Measurements from ENCODE around the gene ANKRD63. TPM values are rescaled to one million over a fixed set of nuclear protein-coding genes. Genes with fewer than 3 reads are reported as not detected.

Gene ANKRD63
- total and polyA plus RNA-seq, 8 donors: 0.37 TPM; not detected in 7

DNA sequence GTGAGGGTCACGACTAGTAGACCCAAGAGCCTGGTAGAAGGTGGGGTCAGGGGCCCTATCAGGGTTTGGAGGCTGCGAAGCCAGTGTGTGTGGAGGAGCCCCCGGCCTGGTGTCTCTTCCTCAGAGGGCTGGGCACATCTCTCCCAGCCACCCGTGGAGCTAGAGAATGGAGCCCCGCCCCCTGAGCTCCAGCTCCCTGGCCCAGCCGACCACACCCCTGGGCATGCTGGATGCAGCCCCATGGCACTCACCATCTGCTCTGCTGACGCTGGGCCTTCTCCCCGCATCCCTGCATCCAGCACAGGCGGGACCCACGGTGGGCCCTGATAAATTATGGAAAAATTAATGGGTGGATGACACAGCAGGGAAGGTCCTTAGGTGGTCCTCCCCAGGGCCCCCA lies 17.5 kb downstream of the ANKRD63 start:
- H3K27ac ChIP-seq: no peak overlapping the region
- no peak overlapping the region for H3K4me3 ChIP-seq
- peaks cover 0 to 16% (median 11%) of the 10 kb centered on the region in 4 donors for H3K36me3 ChIP-seq
- 76 to 83% (median 80%) methylated on average over 7 to 10 of the region's 10 CpGs; no CpG with 5 or more reads in 1 of the 5 donors for WGBS, 5 donors
- intact Hi-C loops (cut with DNase I; ENCODE audit: low total_unique reads): no loop called here
- H3K27me3 ChIP-seq: no peaks in the 10 kb centered on the region
- no peaks in the 10 kb centered on the region for H3K9me3 ChIP-seq
- no peak for DNase-seq
- TF ChIP-seq POLR2A (IDR thresholded peaks at IDR 0.05) (no peak), POLR2AphosphoS5 (IDR thresholded peaks at IDR 0.05) (no peak), CTCF (IDR thresholded peaks at IDR 0.05) (no peak)
- H3K4me1 ChIP-seq: peaks cover 0 to 21% (median 2%) of the 10 kb centered on the region in 4 donors

DNA sequence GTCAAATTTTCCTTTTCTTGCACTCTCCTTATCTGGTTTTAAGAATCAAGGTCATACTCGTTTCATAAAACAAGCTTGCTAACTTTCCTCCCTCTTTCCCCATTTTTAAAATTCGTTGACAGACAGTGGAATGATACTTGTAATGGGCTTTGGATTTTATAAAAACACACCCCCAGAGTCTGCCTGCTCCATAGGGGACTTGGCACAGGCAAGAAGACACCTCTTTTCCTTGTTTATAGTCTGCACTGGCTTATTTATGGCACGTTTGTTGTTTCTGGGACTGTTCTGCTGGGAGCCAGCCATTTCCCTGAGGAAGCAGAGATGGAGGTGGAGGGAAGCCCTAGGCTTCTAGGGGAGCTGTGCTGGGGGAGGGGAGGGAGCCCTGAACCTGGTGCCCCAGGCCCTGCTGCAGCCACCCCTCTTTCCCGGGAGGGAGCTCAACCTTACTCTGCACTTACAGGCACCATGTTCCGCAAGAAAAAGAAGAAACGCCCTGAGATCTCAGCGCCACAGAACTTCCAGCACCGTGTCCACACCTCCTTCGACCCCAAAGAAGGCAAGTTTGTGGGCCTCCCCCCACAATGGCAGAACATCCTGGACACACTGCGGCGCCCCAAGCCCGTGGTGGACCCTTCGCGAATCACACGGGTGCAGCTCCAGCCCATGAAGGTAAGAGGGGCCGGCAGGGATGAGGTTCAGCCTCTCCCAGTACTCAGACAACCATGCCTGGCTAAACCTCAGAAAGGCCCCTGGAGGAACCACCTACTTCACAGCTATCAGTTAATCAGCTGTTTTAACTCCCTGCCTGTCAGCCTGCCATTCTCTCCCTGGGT lies 18.3 kb downstream of the ANKRD63 start:
- Histone ChIP-seq H3K27me3 (no peaks in the 10 kb centered on the region), H3K27ac (no peak overlapping the region), H3K4me3 (no peak overlapping the region), H3K9me3 (no peaks in the 10 kb centered on the region), H3K4me1 (peaks cover 0 to 21% (median 2%) of the 10 kb centered on the region in 4 donors), H3K36me3 (peaks cover 0 to 16% (median 11%) of the 10 kb centered on the region in 4 donors)
- WGBS, 5 donors: 77 to 90% (median 86%) methylated on average over 16 of the region's 16 CpGs
- intact Hi-C loops (cut with DNase I; ENCODE audit: low total_unique reads): no loop called here
- TF ChIP-seq POLR2A (IDR thresholded peaks at IDR 0.05): no peak
- no peak for TF ChIP-seq EP300 (IDR thresholded peaks at IDR 0.05)
- no peak for TF ChIP-seq CTCF (IDR thresholded peaks at IDR 0.05)
- TF ChIP-seq POLR2AphosphoS5 (IDR thresholded peaks at IDR 0.05): no peak
- no peak for DNase-seq

DNA sequence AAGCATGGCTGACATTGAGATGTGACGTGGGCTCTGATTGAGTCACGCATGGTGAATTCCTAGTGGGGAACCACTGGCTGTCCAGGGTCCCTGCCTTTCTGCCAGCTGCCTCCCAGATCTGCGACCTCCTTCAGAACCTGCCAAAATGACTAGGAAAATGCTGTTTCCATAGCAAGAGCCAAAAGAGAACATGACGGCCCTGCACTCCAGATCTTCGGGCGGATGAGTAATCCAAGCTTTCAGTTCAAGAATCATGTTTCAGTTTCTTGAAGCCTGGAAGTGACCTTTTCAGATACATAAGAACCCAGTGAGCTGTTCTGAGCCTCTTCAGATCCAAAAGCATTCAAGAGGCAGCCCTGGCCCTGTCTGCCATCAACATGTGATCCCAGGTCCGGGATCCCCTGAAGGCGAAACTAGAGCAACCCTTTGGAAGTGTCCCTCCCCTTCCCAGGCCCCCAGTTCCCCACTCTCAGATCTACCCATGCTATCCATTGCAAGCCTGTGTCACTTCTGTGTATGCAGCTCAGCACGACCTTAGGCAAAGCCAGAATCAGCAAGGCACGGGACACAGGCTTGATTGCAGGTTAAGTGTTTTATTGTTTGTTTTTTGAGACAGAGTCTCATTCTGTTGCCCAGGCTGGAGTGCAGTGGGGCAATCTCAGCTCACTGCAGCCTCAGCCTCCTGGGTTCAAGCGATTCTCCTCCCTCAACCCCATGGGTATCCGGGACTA lies 19.7 kb downstream of the ANKRD63 start:
- intact Hi-C loops (cut with DNase I; ENCODE audit: low total_unique reads): no loop called here
- TF ChIP-seq POLR2A (IDR thresholded peaks at IDR 0.05) (no peak), CTCF (IDR thresholded peaks at IDR 0.05) (no peak), EP300 (IDR thresholded peaks at IDR 0.05) (no peak), POLR2AphosphoS5 (IDR thresholded peaks at IDR 0.05) (no peak)
- Histone ChIP-seq H3K36me3 (peaks cover 0 to 16% (median 11%) of the 10 kb centered on the region in 4 donors), H3K27me3 (no peaks in the 10 kb centered on the region), H3K4me1 (peaks cover 0 to 21% (median 2%) of the 10 kb centered on the region in 4 donors), H3K27ac (peak overlapping the region in 1 of 5 donors; percentile 63), H3K9me3 (no peaks in the 10 kb centered on the region), H3K4me3 (no peak overlapping the region)
- DNase-seq: no peak
- 77 to 85% (median 81%) methylated on average over 12 of the region's 12 CpGs for WGBS, 5 donors

DNA sequence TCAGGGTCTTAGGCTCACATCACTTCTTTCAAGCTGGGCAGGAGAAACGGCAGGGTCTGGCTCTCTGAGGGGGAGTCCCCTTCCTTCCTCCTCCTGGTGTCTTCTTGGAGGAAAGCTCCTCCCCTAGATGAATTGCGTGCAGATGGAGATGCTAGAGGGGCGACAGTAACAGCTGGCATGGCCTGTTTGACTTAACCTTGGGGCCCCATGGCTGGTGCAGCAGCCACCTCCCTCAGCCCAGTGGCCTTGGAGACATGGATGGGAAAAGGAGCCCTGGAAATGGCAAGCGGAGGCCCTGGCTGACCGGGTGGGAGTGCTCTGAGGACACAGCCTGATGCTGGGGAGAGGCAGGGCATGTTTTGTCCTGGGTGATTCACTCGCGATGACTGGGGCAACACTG lies 23.8 kb downstream of the ANKRD63 start:
- TF ChIP-seq POLR2A (IDR thresholded peaks at IDR 0.05) (no peak), POLR2AphosphoS5 (IDR thresholded peaks at IDR 0.05) (no peak), CTCF (IDR thresholded peaks at IDR 0.05) (no peak), EP300 (IDR thresholded peaks at IDR 0.05) (no peak)
- Histone ChIP-seq H3K27ac (no peak overlapping the region), H3K9me3 (no peaks in the 10 kb centered on the region), H3K4me1 (peaks cover 0 to 11% (median 3%) of the 10 kb centered on the region in 4 donors), H3K4me3 (no peak overlapping the region), H3K27me3 (peaks cover 0 to 9% (median 0%) of the 10 kb centered on the region in 3 donors), H3K36me3 (no peaks in the 10 kb centered on the region)
- 50 to 79% (median 78%) methylated on average over 1 to 7 of the region's 7 CpGs for WGBS, 5 donors
- intact Hi-C loops (cut with DNase I; ENCODE audit: low total_unique reads): no loop called here
- no peak for DNase-seq
